ENCODE measurements around the gene KSR2. TPM values are rescaled to one million over a fixed set of nuclear protein-coding genes. Genes with fewer than 3 reads are reported as not detected.

KSR2 gene
- total and polyA plus RNA-seq, 10 of the 15 experiments (the other 5 are each of a cell fraction or from before 2014, with no cell fraction given) = under 0.01 to 1.5 (median 0.01) TPM; not detected in 3

DNA sequence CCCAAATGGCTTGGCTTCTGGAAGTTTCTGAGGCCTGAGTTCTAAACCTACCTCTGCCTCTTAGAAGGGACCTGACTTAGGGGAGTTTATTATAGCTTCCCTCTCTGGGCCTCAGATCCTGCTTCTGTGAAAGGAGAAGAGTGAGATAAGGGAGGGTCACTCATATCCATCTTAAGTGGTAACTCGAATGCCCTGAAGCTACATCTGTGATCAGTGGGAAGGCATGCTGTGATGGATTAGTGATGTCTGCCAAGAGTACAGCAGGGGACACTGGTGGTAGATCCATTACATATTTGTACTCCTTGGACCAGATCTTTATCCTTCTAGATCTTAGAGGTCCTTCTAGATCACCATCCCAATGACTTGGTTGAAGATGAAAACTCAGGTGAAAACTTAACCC, 509.6 kb downstream of the KSR2 start:
- no peaks in the 10 kb centered on the region for H3K36me3 ChIP-seq (ENCODE audit: control insufficient read depth in 2 of 2, insufficient read depth in 2 of 2, low read length in 1 of 2)
- H4K20me1 ChIP-seq (ENCODE audit: control insufficient read depth, insufficient read depth) = no peaks in the 10 kb centered on the region
- H3K9ac ChIP-seq (ENCODE audit: control insufficient read depth, insufficient read depth, low read length) = no peak overlapping the region
- CTCF ChIA-PET = interaction anchor here (1.0 kb wide), 1 partner anchor 92 kb away, joined by 3 read pairs; no protein-coding TSS in a partner anchor
- no peaks in the 10 kb centered on the region for H3K4me1 ChIP-seq (ENCODE audit: control insufficient read depth, insufficient read depth, low read length)
- no peaks in the 10 kb centered on the region; the same call in 2 of the 3 replicates for H3K9me3 ChIP-seq (replicated peaks; ENCODE audit: control insufficient read depth, insufficient read depth, low read length)
- FAIRE-seq (no peak), ATAC-seq (no peak), DNase-seq (ENCODE audit: low read depth, low spot score) (no peak)
- 0% methylated on average over 1 of the region's 1 CpG for WGBS (ENCODE audit: insufficient coverage, insufficient replicate concordance, low lambda C conversion rate, missing lambda C conversion rate)
- POLR2A ChIA-PET = no interaction called here
- in situ Hi-C loops (cut with MboI) (no loop called here), intact Hi-C loops (cut with micrococcal nuclease; ENCODE audit: unreplicated experiment) (no loop called here)
- SMC1A ChIA-PET (ENCODE audit: uncharacterized antibody, unreplicated experiment) = no interaction called here
- no peak overlapping the region for H2AFZ ChIP-seq (ENCODE audit: control insufficient read depth, low read depth, low read length)
- H3K27ac ChIP-seq (ENCODE audit: control insufficient read depth, insufficient read depth) = no peak overlapping the region
- TF ChIP-seq, protein P1, sequence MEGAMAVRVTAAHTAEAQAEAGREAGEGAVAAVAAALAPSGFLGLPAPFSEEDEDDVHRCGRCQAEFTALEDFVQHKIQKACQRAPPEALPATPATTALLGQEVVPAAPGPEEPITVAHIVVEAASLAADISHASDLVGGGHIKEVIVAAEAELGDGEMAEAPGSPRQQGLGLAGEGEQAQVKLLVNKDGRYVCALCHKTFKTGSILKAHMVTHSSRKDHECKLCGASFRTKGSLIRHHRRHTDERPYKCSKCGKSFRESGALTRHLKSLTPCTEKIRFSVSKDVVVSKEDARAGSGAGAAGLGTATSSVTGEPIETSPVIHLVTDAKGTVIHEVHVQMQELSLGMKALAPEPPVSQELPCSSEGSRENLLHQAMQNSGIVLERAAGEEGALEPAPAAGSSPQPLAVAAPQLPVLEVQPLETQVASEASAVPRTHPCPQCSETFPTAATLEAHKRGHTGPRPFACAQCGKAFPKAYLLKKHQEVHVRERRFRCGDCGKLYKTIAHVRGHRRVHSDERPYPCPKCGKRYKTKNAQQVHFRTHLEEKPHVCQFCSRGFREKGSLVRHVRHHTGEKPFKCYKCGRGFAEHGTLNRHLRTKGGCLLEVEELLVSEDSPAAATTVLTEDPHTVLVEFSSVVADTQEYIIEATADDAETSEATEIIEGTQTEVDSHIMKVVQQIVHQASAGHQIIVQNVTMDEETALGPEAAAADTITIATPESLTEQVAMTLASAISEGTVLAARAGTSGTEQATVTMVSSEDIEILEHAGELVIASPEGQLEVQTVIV (IDR thresholded peaks at IDR 0.05; ENCODE audit: borderline replicate concordance, partially characterized antibody) = no peak
- H3K4me3 ChIP-seq = no peak overlapping the region
- RAD21 ChIA-PET (ENCODE audit: unreplicated experiment) = no interaction called here
- no peaks in the 10 kb centered on the region for H3K79me2 ChIP-seq (ENCODE audit: control insufficient read depth, insufficient read depth, low read length)
- BruUV-seq (replicated peaks) = no TSS peak
- no peaks in the 10 kb centered on the region; a peak in 1 of 4 replicates for H3K27me3 ChIP-seq (replicated peaks in 1 of 2; ENCODE audit: control insufficient read depth in 2 of 2, insufficient read depth in 2 of 2, low read length in 1 of 2)
- no peak overlapping the region for H3K4me2 ChIP-seq (ENCODE audit: control insufficient read depth, insufficient read depth)

DNA sequence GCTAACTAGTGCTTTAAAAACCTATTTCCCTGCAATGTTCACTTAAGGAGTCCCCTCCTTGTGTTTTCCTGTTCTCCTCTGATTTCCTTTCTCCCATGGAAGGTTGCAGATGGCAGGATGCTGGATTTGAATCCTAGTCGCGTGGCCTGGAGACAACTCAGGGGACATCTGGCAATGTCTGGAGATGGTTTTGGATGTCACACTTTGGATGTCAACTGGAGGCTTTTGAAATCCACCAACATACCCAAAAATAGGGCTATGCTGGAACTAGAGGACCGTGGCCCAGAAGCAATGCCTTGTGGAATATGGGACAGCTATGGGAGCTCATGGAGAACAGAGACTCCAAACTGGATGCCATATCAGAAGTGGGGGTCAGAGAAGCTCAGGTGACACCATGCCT, 511.6 kb downstream of the KSR2 start:
- 13% methylated on average over 3 of the region's 3 CpGs for WGBS (ENCODE audit: insufficient coverage, insufficient replicate concordance, low lambda C conversion rate, missing lambda C conversion rate)
- CTCF ChIA-PET = no interaction called here
- H3K4me1 ChIP-seq (ENCODE audit: control insufficient read depth, insufficient read depth, low read length) = no peaks in the 10 kb centered on the region

More for the DNA sequence above, 511.6 kb downstream of the KSR2 start:
- ChIA-PET POLR2A (no interaction called here), RAD21 (ENCODE audit: unreplicated experiment) (no interaction called here), SMC1A (ENCODE audit: uncharacterized antibody, unreplicated experiment) (no interaction called here)
- BruUV-seq (replicated peaks) = no TSS peak
- intact Hi-C loops (cut with micrococcal nuclease; ENCODE audit: unreplicated experiment) = no loop called here
- no peaks in the 10 kb centered on the region for H3K36me3 ChIP-seq (ENCODE audit: control insufficient read depth in 2 of 2, insufficient read depth in 2 of 2, low read length in 1 of 2)
- no peak overlapping the region for H3K9ac ChIP-seq (ENCODE audit: control insufficient read depth, insufficient read depth, low read length)
- H2AFZ ChIP-seq (ENCODE audit: control insufficient read depth, low read depth, low read length) = no peak overlapping the region
- no peak for DNase-seq (ENCODE audit: low read depth, low spot score)
- no peaks in the 10 kb centered on the region; the same call in 2 of the 3 replicates for H3K9me3 ChIP-seq (replicated peaks; ENCODE audit: control insufficient read depth, insufficient read depth, low read length)
- in situ Hi-C loops (cut with MboI) = no loop called here
- no peak overlapping the region for H3K4me2 ChIP-seq (ENCODE audit: control insufficient read depth, insufficient read depth)
- TF ChIP-seq, protein P2, sequence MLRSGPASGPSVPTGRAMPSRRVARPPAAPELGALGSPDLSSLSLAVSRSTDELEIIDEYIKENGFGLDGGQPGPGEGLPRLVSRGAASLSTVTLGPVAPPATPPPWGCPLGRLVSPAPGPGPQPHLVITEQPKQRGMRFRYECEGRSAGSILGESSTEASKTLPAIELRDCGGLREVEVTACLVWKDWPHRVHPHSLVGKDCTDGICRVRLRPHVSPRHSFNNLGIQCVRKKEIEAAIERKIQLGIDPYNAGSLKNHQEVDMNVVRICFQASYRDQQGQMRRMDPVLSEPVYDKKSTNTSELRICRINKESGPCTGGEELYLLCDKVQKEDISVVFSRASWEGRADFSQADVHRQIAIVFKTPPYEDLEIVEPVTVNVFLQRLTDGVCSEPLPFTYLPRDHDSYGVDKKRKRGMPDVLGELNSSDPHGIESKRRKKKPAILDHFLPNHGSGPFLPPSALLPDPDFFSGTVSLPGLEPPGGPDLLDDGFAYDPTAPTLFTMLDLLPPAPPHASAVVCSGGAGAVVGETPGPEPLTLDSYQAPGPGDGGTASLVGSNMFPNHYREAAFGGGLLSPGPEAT (IDR thresholded peaks at IDR 0.05; ENCODE audit: low read depth) = no peak
- TF ChIP-seq SPI1 (IDR thresholded peaks at IDR 0.05; ENCODE audit: borderline replicate concordance, insufficient read depth, low read depth, low read length) = no peak
- no peak for TF ChIP-seq ESRRA (IDR thresholded peaks at IDR 0.05; ENCODE audit: low read length)
- ATAC-seq = no peak
- no peaks in the 10 kb centered on the region for H4K20me1 ChIP-seq (ENCODE audit: control insufficient read depth, insufficient read depth)
- no peaks in the 10 kb centered on the region for H3K79me2 ChIP-seq (ENCODE audit: control insufficient read depth, insufficient read depth, low read length)
- no peak for FAIRE-seq
- H3K27me3 ChIP-seq (replicated peaks in 1 of 2; ENCODE audit: control insufficient read depth in 2 of 2, insufficient read depth in 2 of 2, low read length in 1 of 2) = no peaks in the 10 kb centered on the region; a peak in 1 of 4 replicates
- H3K4me3 ChIP-seq = no peak overlapping the region
- H3K27ac ChIP-seq (ENCODE audit: control insufficient read depth, insufficient read depth) = no peak overlapping the region

Data from GM12878 (cell line).